OCI-LY3 (cell line): ENCODE measurements around the gene MMRN2.

Experiments used
- H2AFZ ChIP-seq: fragments of 200-600, 300-600 bp; shearing (Covaris generic); 2 replicates; pipeline ENCODE4 v1.6.0; 2014; ENCODE audit warnings: antibody characterized with exemption, low read depth, low read length
- H3K27ac ChIP-seq: fragments of 200-600, 300-600 bp; sonication (generic); 2 replicates; pipeline ENCODE4 v1.5.1; 2014; ENCODE audit warnings: mild to moderate bottlenecking, low read length, moderate library complexity, mixed read lengths
- H3K27me3 ChIP-seq: fragments of 200-600, 300-600 bp; sonication (generic); 2 replicates; pipeline ENCODE4 v1.6.1; 2014; ENCODE audit warnings: low read depth, low read length, mixed read lengths
- H3K36me3 ChIP-seq: fragments of 200-600, 300-600 bp; sonication (generic); replicated peaks from 2 replicates; pipeline ENCODE3; 2014; ENCODE audit warnings: low read depth, low read length, mixed read lengths
- H3K4me1 ChIP-seq: fragments of 300-600, 200-600 bp; sonication (generic); 2 replicates; pipeline ENCODE4 v1.6.1; 2014; ENCODE audit warnings: low read length, mixed read lengths
- H3K4me2 ChIP-seq: fragments of 200-600, 300-600 bp; sonication (generic); 2 replicates; pipeline ENCODE4 v1.6.1; 2014; ENCODE audit warnings: low read length, mixed read lengths
- H3K4me3 ChIP-seq: fragments of 300-600, 200-600 bp; sonication (generic); 2 replicates; pipeline ENCODE4 v1.5.1; 2014; ENCODE audit warnings: antibody characterized with exemption, mild to moderate bottlenecking, low read length, moderate library complexity
- H3K79me2 ChIP-seq: fragments of 300-600, 200-600 bp; shearing (Covaris generic); 2 replicates; pipeline ENCODE4 v1.6.1; 2014; ENCODE audit warnings: mild to moderate bottlenecking, low read length, mixed read lengths
- H3K9ac ChIP-seq: fragments of 300-600, 200-600 bp; shearing (Covaris generic); 2 replicates; pipeline ENCODE4 v1.6.0; 2014; ENCODE audit warnings: mild to moderate bottlenecking, low read length, moderate library complexity
- H3K9me3 ChIP-seq: fragments of 200-600, 300-600 bp; shearing (Covaris generic); 2 replicates; pipeline ENCODE4 v1.6.1; 2014; ENCODE audit warnings: low read length, mixed read lengths; ENCODE audit not compliant: insufficient read depth
- H4K20me1 ChIP-seq: fragments of 200-600, 300-600 bp; sonication (generic); 2 replicates; pipeline ENCODE4 v1.6.1; 2016; ENCODE audit warnings: low read length, mixed read lengths; ENCODE audit not compliant: insufficient read depth
- EZH2phosphoT487 ChIP-seq: fragments of 200-600 bp; shearing (Covaris generic); IDR thresholded peaks from 2 replicates; pipeline ENCODE4 v1.6.1; 2018; ENCODE audit warnings: antibody characterized with exemption, mixed run types, low read depth
- TF ChIP-seq, protein P1 (sequence below): fragments of 200-600, 300-600 bp; sonication (generic); IDR thresholded peaks from 2 replicates; pipeline ENCODE4 v1.5.1; 2014; ENCODE audit warnings: antibody characterized with exemption, low read length, low read depth

The MMRN2 gene

DNA sequence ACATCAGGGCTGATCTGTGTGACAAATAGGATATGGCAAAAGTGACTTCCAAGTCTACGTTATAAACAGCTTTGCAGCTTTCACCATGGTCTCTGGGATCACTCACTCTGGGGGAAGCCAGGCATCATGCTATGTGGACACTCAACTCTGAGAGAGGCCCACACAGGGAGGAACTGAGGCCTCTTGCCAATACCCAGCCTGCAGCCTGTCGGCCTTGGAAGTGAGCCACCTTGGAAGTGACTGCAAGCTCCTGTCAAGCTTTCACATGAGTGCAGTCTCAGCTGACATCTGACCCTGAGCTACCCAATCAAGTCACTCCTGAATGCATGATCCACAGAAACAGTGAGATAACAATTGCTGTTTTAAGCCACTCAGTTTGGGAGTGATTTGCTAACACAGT lies 56.5 kb downstream of the MMRN2 start:
- peaks cover 3% of the 10 kb centered on the region; the same call in 1 of the 2 replicates for H4K20me1 ChIP-seq
- no peak overlapping the region for H3K4me3 ChIP-seq
- no peak overlapping the region for H3K27ac ChIP-seq
- TF ChIP-seq, protein P1, sequence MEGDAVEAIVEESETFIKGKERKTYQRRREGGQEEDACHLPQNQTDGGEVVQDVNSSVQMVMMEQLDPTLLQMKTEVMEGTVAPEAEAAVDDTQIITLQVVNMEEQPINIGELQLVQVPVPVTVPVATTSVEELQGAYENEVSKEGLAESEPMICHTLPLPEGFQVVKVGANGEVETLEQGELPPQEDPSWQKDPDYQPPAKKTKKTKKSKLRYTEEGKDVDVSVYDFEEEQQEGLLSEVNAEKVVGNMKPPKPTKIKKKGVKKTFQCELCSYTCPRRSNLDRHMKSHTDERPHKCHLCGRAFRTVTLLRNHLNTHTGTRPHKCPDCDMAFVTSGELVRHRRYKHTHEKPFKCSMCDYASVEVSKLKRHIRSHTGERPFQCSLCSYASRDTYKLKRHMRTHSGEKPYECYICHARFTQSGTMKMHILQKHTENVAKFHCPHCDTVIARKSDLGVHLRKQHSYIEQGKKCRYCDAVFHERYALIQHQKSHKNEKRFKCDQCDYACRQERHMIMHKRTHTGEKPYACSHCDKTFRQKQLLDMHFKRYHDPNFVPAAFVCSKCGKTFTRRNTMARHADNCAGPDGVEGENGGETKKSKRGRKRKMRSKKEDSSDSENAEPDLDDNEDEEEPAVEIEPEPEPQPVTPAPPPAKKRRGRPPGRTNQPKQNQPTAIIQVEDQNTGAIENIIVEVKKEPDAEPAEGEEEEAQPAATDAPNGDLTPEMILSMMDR, result no peak
- TF ChIP-seq EZH2phosphoT487, result no peak
- H3K27me3 ChIP-seq, result no peaks in the 10 kb centered on the region
- no peak overlapping the region for H3K4me2 ChIP-seq
- peaks cover 17% of the 10 kb centered on the region for H3K36me3 ChIP-seq
- H2AFZ ChIP-seq, result no peak overlapping the region
- H3K79me2 ChIP-seq, result no peaks in the 10 kb centered on the region
- no peaks in the 10 kb centered on the region for H3K9me3 ChIP-seq
- H3K9ac ChIP-seq, result no peak overlapping the region
- no peaks in the 10 kb centered on the region for H3K4me1 ChIP-seq

DNA sequence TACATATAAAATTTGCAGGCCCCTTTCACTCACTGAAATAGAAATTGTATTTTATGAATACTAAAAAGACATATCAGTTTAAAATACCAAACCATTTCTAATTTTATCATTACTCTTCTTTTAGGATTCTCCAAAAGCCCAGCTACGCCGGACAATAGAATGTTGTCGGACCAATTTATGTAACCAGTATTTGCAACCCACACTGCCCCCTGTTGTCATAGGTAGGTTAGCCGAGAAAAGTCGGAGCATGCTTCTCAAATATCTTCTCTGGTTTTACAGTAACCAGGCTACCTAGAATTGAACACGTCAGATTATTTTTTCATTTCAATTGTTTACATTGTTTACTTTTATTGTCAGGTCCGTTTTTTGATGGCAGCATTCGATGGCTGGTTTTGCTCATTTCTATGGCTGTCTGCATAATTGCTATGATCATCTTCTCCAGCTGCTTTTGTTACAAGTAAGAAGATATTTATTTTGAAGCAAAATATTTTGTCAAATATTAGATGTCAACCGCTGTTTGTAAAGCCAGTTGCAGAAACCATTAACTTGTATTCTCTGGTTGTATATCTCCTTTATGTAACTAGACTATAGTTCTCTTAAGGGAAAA lies 57.6 kb downstream of the MMRN2 start:
- TF ChIP-seq, protein P1, result peak; percentile 66
- no peak for TF ChIP-seq EZH2phosphoT487
- Histone ChIP-seq H3K27me3 (no peaks in the 10 kb centered on the region), H3K27ac (no peak overlapping the region), H3K9ac (no peak overlapping the region), H2AFZ (no peak overlapping the region), H3K4me3 (no peak overlapping the region), H3K79me2 (no peaks in the 10 kb centered on the region), H3K9me3 (no peaks in the 10 kb centered on the region), H3K4me2 (no peak overlapping the region), H3K36me3 (peaks cover 10% of the 10 kb centered on the region), H3K4me1 (no peaks in the 10 kb centered on the region), H4K20me1 (peaks cover 3% of the 10 kb centered on the region; the same call in 1 of the 2 replicates)

DNA sequence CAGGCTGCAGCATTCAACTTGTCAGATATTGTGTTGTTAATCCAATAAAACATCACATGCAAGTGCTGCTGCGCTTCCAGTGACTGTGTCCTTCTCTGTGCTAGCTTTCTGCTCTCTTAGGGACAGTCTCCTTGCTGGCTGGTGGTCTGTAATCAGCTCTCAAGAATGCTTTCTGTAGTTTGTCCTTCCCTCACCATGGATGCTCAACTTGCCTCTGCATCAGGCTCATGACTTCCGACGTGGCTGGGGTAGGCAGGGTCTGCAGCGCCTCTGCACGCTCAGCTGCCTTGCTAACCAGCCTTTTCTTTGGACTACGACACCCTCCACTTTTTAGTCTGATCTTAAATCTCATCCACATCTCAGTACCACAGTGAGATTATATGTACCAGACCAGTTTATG lies 58.3 kb downstream of the MMRN2 start:
- no peak overlapping the region for H3K27ac ChIP-seq
- peaks cover 10% of the 10 kb centered on the region for H3K36me3 ChIP-seq
- H2AFZ ChIP-seq, result no peak overlapping the region
- no peak overlapping the region for H3K9ac ChIP-seq
- no peak overlapping the region for H3K4me2 ChIP-seq
- TF ChIP-seq, protein P1, result no peak
- TF ChIP-seq EZH2phosphoT487, result no peak
- no peaks in the 10 kb centered on the region for H3K9me3 ChIP-seq
- H3K4me1 ChIP-seq, result no peaks in the 10 kb centered on the region
- H3K27me3 ChIP-seq, result no peaks in the 10 kb centered on the region
- H4K20me1 ChIP-seq, result peaks cover 3% of the 10 kb centered on the region; the same call in 1 of the 2 replicates
- H3K79me2 ChIP-seq, result no peaks in the 10 kb centered on the region
- H3K4me3 ChIP-seq, result no peak overlapping the region

DNA sequence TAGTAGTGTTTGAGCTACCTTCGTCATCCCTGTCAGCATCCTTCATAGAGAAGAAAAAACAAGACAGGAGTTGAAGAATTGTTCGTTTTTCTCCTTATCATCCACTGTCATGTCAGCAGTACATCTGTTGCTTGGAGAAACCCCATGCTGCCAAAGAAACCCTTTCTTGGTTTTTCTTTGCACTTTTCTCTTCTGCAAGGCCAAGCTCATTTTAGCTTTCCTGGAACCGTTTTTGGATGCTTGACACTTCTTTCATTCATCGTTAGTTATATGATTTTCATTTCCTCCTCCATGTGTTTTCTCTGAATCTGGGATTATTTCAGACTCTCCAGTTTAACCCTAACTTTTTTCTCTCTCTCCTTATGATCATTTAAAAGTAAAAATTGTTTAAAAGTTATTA lies 58.9 kb downstream of the MMRN2 start:
- no peak overlapping the region for H2AFZ ChIP-seq
- H3K27me3 ChIP-seq, result no peaks in the 10 kb centered on the region
- no peak overlapping the region for H3K4me2 ChIP-seq
- no peak overlapping the region for H3K4me3 ChIP-seq
- H3K9me3 ChIP-seq, result no peaks in the 10 kb centered on the region
- no peak for TF ChIP-seq EZH2phosphoT487
- TF ChIP-seq, protein P1, result no peak
- no peaks in the 10 kb centered on the region for H3K79me2 ChIP-seq
- peaks cover 10% of the 10 kb centered on the region for H3K36me3 ChIP-seq
- H3K27ac ChIP-seq, result no peak overlapping the region
- H3K4me1 ChIP-seq, result no peaks in the 10 kb centered on the region
- H4K20me1 ChIP-seq, result peaks cover 3% of the 10 kb centered on the region; the same call in 1 of the 2 replicates
- H3K9ac ChIP-seq, result no peak overlapping the region
